Omental fat pad (tissue), 4 donors: Measurements from ENCODE around the gene GARIN5B. TPM values are rescaled to one million over a fixed set of nuclear protein-coding genes. Genes with fewer than 3 reads are reported as not detected.
"Not testable (repeated sequence)": the region's sequence is repeated elsewhere in the genome, so short reads cannot be mapped to it uniquely, and the experiment has no call there.

Experiments
- ATAC-seq: fragments of 150-250 bp; one replicate; pipeline ENCODE4 v1.9.1; 2016; ENCODE audit warnings: mild to moderate bottlenecking, moderate library complexity; ENCODE audit not compliant: low FRiP score
- DNase-seq: peaks from one replicate; pipeline ENCODE4 v3.0.0-alpha.2; 2019; ENCODE audit warnings: low spot score
- CTCF ChIP-seq, 3 donors: fragments of 450-650 bp; IDR thresholded peaks; one replicate each; pipeline ENCODE4 v1.5.1; 2016 to 2017; ENCODE audit warnings: antibody characterized with exemption in 3 of 3, mild to moderate bottlenecking in 3 of 3, moderate library complexity in 2 of 3
- total RNA-seq, 4 donors: library from RNA; depleted of rRNA; stranded (reverse); fragments of >200 nt; gene quantifications; one replicate each; pipeline ENCODE4 v1.1.0, GENCODE V29; 2016

The GARIN5B gene
- total RNA-seq, 4 donors from 2014 or later = 0.09 TPM; not detected in 3

GRCh38 chr19:55340784-55341147, 22.3 kb downstream of the GARIN5B start:
- DNase-seq = no peak
- no peak for ATAC-seq
- TF ChIP-seq CTCF (IDR thresholded peaks at IDR 0.05) = no peak

GRCh38 chr19:55339889-55340783, 22.9 kb downstream of the GARIN5B start:
- DNase-seq (no peak), ATAC-seq (no peak)
- no peak for TF ChIP-seq CTCF (IDR thresholded peaks at IDR 0.05)

- ATAC-seq = peak; percentile 96
- TF ChIP-seq CTCF (IDR thresholded peaks at IDR 0.05) = no peak
- DNase-seq = peak; percentile 100
Observed at GRCh38 chr19:55339105-55339888, 23.8 kb downstream of the GARIN5B start, which contains the start of gene KMT5C. TSS of gene KMT5C (plus strand) at chr19:55339876. CDS start at chr19:55341937, 2,061 bp downstream.

- no peak for DNase-seq
- ATAC-seq = no peak
- TF ChIP-seq CTCF (IDR thresholded peaks at IDR 0.05) = no peak
Observed at GRCh38 chr19:55336101-55336500, 27.0 kb downstream of the GARIN5B start.

GRCh38 chr19:55333870-55334269, 29.2 kb downstream of the GARIN5B start:
- no peak for TF ChIP-seq CTCF (IDR thresholded peaks at IDR 0.05)
- DNase-seq = no peak
- no peak for ATAC-seq

- not testable (repeated sequence) for ATAC-seq, DNase-seq
Observed at GRCh38 chr19:55329791-55330190, 33.3 kb downstream of the GARIN5B start.

GRCh38 chr19:55328774-55329318, 34.2 kb downstream of the GARIN5B start:
- DNase-seq, ATAC-seq: not testable (repeated sequence)
